Sigmoid colon (tissue), 7 donors: ENCODE measurements around the gene RFT1. TPM values are rescaled to one million over a fixed set of nuclear protein-coding genes. Genes with fewer than 3 reads are reported as not detected.
A peak's percentile ranks its signal among the peaks of the same experiment; 100 is the strongest.

Source experiments
- DNase-seq: peaks from one replicate; pipeline ENCODE4 v3.0.0-alpha.2; 2019
- H3K27ac ChIP-seq, 4 donors: fragments of 200-600 bp; sonication (generic); one replicate each; pipeline ENCODE4 v1.5.1; 2016 to 2019; ENCODE audit warnings: mild to moderate bottlenecking in 1 of 4
- H3K27me3 ChIP-seq, 3 donors: fragments of 200-600 bp; sonication (generic); one replicate each; pipeline ENCODE4 v1.5.1; 2019; ENCODE audit warnings: mild to moderate bottlenecking in 1 of 3
- H3K36me3 ChIP-seq, 4 donors: fragments of 200-600 bp; sonication (generic); one replicate each; pipeline ENCODE4 v1.5.1; 2016 to 2019
- H3K4me1 ChIP-seq, 4 donors: fragments of 200-600 bp; sonication (generic); one replicate each; pipeline ENCODE4 v1.5.1; 2017 to 2019
- H3K4me3 ChIP-seq, 4 donors: fragments of 200-600 bp; sonication (generic); one replicate each; pipeline ENCODE4 v1.5.1; 2017 to 2019; ENCODE audit warnings: mild to moderate bottlenecking in 2 of 4, moderate library complexity in 1 of 4
- H3K9me3 ChIP-seq, 4 donors: fragments of 200-600 bp in 3 of 4; sonication (generic) in 3 of 4; one replicate each; pipeline versions ENCODE4 v1.5.1 to v1.6.1; 2013 to 2019
- CTCF ChIP-seq, 4 experiments: fragments of 450-650 bp in 3 of 4; fragments of 200-600 bp in 1 of 4; IDR thresholded peaks; one replicate each; pipeline ENCODE4 v1.5.1; 2016 to 2019; ENCODE audit warnings: antibody characterized with exemption in 4 of 4, mild to moderate bottlenecking in 3 of 4, moderate library complexity in 2 of 4
- EP300 ChIP-seq, 4 donors: sonication (generic); formaldehyde crosslinking; IDR thresholded peaks; one replicate each; pipeline ENCODE4 v1.6.1; 2017; ENCODE audit warnings: antibody characterized with exemption in 4 of 4
- POLR2A ChIP-seq, 2 donors: fragments of 450-650 bp; IDR thresholded peaks; one replicate each; pipeline ENCODE4 v1.6.1; 2016; ENCODE audit warnings: antibody characterized with exemption in 2 of 2, mild to moderate bottlenecking in 2 of 2, moderate library complexity in 2 of 2
- POLR2AphosphoS5 ChIP-seq, 4 donors: sonication (generic); formaldehyde crosslinking; IDR thresholded peaks; one replicate each; pipeline ENCODE4 v1.6.1; 2017; ENCODE audit warnings: antibody characterized with exemption in 4 of 4
- WGBS, 2 donors: extraction: QIAGEN DNeasy Blood & Tissue Kit; methylation state at CpG; one replicate each; pipeline ENCODE4 v1.1.7; 2013; 5-methylcytosine and 5-hydroxymethylcytosine counted together
- intact Hi-C: fragments of 100-400 bp; cut with DNase I; formaldehyde crosslinking; loops from one replicate; pipeline ENCODE4 v1.15.1; 2023
- polyA plus RNA-seq, 3 donors: library from polyadenylated mRNA; stranded (reverse); fragments of 200-250 nt; gene quantifications; one replicate each; pipeline ENCODE4 v1.2.3, GENCODE V29; 2013
- total RNA-seq, 4 donors: library from RNA; depleted of rRNA; stranded (reverse); fragments of >200 nt; gene quantifications; one replicate each; pipeline ENCODE4 v1.1.0, GENCODE V29; 2016
- donor health status: healthy with polysubstance abuse.
- donor health status: Bipolar disorder and iron deficiency.
- donor health status: healthy.

The RFT1 gene
- total and polyA plus RNA-seq, 7 donors = 3.0 to 13.2 (median 6.3) TPM

GRCh38 chr3:53170325-53171063 is 40.3 kb upstream of the RFT1 start:
- Histone ChIP-seq H3K27me3 (no peaks in the 10 kb centered on the region), H3K4me1 (peaks cover 0 to 11% (median 8%) of the 10 kb centered on the region in 4 donors), H3K9me3 (no peaks in the 10 kb centered on the region), H3K27ac (no peak overlapping the region), H3K36me3 (no peaks in the 10 kb centered on the region), H3K4me3 (peak overlapping the region in 1 of 4 donors; percentile 10)
- WGBS, 2 donors = 61 to 73% methylated on average over 17 of the region's 17 CpGs
- no peak for TF ChIP-seq EP300 (IDR thresholded peaks at IDR 0.05)
- intact Hi-C loops = no loop called here
- no peak for DNase-seq

- no peaks in the 10 kb centered on the region for H3K27me3 ChIP-seq
- WGBS, 2 donors = 91 to 94% methylated on average over 9 of the region's 9 CpGs
- H3K36me3 ChIP-seq = no peaks in the 10 kb centered on the region
- DNase-seq = no peak
- peak overlapping the region in 3 of 4 donors; percentile 0 to 18 (median 5) for H3K27ac ChIP-seq
- H3K9me3 ChIP-seq = no peaks in the 10 kb centered on the region
- intact Hi-C loops = no loop called here
- H3K4me3 ChIP-seq = peak overlapping the region in 1 of 4 donors; percentile 19
- TF ChIP-seq POLR2AphosphoS5 (IDR thresholded peaks at IDR 0.05) (no peak), CTCF (IDR thresholded peaks at IDR 0.05) (no peak), EP300 (IDR thresholded peaks at IDR 0.05) (no peak)
- peaks cover 0 to 11% (median 8%) of the 10 kb centered on the region in 4 donors for H3K4me1 ChIP-seq
Observed at GRCh38 chr3:53169832-53170324, 39.6 kb upstream of the RFT1 start.

- no peak for TF ChIP-seq EP300 (IDR thresholded peaks at IDR 0.05)
- no peak for TF ChIP-seq POLR2A (IDR thresholded peaks at IDR 0.05)
- no peak for TF ChIP-seq POLR2AphosphoS5 (IDR thresholded peaks at IDR 0.05)
- no peak for TF ChIP-seq CTCF (IDR thresholded peaks at IDR 0.05)
- 80 to 85% methylated on average over 15 of the region's 15 CpGs for WGBS, 2 donors
- Histone ChIP-seq H3K27me3 (no peaks in the 10 kb centered on the region), H3K36me3 (no peaks in the 10 kb centered on the region), H3K9me3 (no peaks in the 10 kb centered on the region), H3K4me1 (peaks cover 0 to 11% (median 8%) of the 10 kb centered on the region in 4 donors), H3K4me3 (peak overlapping the region in 1 of 4 donors; percentile 19), H3K27ac (peak overlapping the region in 3 of 4 donors; percentile 0 to 18 (median 5))
- intact Hi-C loops = no loop called here
- DNase-seq = no peak
Observed at GRCh38 chr3:53169045-53169831, 39.0 kb upstream of the RFT1 start.

- 86 to 87% methylated on average over 15 of the region's 15 CpGs for WGBS, 2 donors
Observed at GRCh38 chr3:53168175-53168923, 38.1 kb upstream of the RFT1 start.

More at GRCh38 chr3:53168175-53168923, 38.1 kb upstream of the RFT1 start:
- Histone ChIP-seq H3K4me1 (peaks cover 0 to 11% (median 8%) of the 10 kb centered on the region in 4 donors), H3K36me3 (no peaks in the 10 kb centered on the region), H3K4me3 (peak overlapping the region in 1 of 4 donors; percentile 19), H3K9me3 (no peaks in the 10 kb centered on the region), H3K27me3 (no peaks in the 10 kb centered on the region), H3K27ac (peak overlapping the region in 1 of 4 donors; percentile 18)
- intact Hi-C loops = no loop called here
- no peak for TF ChIP-seq POLR2A (IDR thresholded peaks at IDR 0.05)
- no peak for TF ChIP-seq EP300 (IDR thresholded peaks at IDR 0.05)
- no peak for TF ChIP-seq POLR2AphosphoS5 (IDR thresholded peaks at IDR 0.05)
- TF ChIP-seq CTCF (IDR thresholded peaks at IDR 0.05) = no peak
- no peak for DNase-seq
